SKM-1 treated with dmso at 0.1 percent for 144 hours (cell line): ENCODE data around the gene LDLRAP1.
"Not testable (repeated sequence)": the region's sequence is repeated elsewhere in the genome, so short reads cannot be mapped to it uniquely, and the experiment has no call there.

Source experiments
- DNase-seq: peaks from one replicate; lab custom pipeline; 2025; ENCODE audit not compliant: unreplicated experiment; lab: John Stamatoyannopoulos, UW

Gene LDLRAP1

GRCh38 chr1:25573591-25573930 is 30.2 kb downstream of the LDLRAP1 start:
- no peak for DNase-seq

GRCh38 chr1:25573961-25574360 is 30.6 kb downstream of the LDLRAP1 start:
- DNase-seq, result no peak

GRCh38 chr1:25575191-25575590 is 31.8 kb downstream of the LDLRAP1 start:
- no peak for DNase-seq

- no peak for DNase-seq
Observed at GRCh38 chr1:25576459-25577133, 33.2 kb downstream of the LDLRAP1 start.

- no peak for DNase-seq
Observed at GRCh38 chr1:25577134-25577920, 33.9 kb downstream of the LDLRAP1 start.

- no peak for DNase-seq
Observed at GRCh38 chr1:25579292-25580252, 36.2 kb downstream of the LDLRAP1 start.

- peak; percentile 32 for DNase-seq
Observed at GRCh38 chr1:25580927-25581326, 37.5 kb downstream of the LDLRAP1 start.

GRCh38 chr1:25581764-25582163 is 38.4 kb downstream of the LDLRAP1 start:
- no peak for DNase-seq

- DNase-seq, result no peak
Observed at GRCh38 chr1:25583519-25584370, 40.3 kb downstream of the LDLRAP1 start.

- no peak for DNase-seq
Observed at GRCh38 chr1:25586181-25586588, 42.8 kb downstream of the LDLRAP1 start.

GRCh38 chr1:25587290-25587689 is 43.9 kb downstream of the LDLRAP1 start:
- no peak for DNase-seq

- not testable (repeated sequence) for DNase-seq
Observed at GRCh38 chr1:25588224-25588623, 44.8 kb downstream of the LDLRAP1 start.

GRCh38 chr1:25588786-25589185 is 45.4 kb downstream of the LDLRAP1 start:
- not testable (repeated sequence) for DNase-seq

- DNase-seq, result no peak
Observed at GRCh38 chr1:25590096-25590824, 46.9 kb downstream of the LDLRAP1 start.

- no peak for DNase-seq
Observed at GRCh38 chr1:25593861-25594260, 50.5 kb downstream of the LDLRAP1 start.

GRCh38 chr1:25594971-25595370 is 51.6 kb downstream of the LDLRAP1 start:
- no peak for DNase-seq

GRCh38 chr1:25596641-25597040 is 53.2 kb downstream of the LDLRAP1 start:
- DNase-seq, result not testable (repeated sequence)

- DNase-seq, result no peak
Observed at GRCh38 chr1:25598879-25599278, 55.5 kb downstream of the LDLRAP1 start.

GRCh38 chr1:25599969-25600610 is 56.7 kb downstream of the LDLRAP1 start:
- DNase-seq, result no peak
